ENCODE data around the gene RGS7. TPM values are rescaled to one million over a fixed set of nuclear protein-coding genes. Genes with fewer than 3 reads are reported as not detected.

The RGS7 gene
- total RNA-seq, 1 experiment from 2014 or later = 0.10 TPM

DNA sequence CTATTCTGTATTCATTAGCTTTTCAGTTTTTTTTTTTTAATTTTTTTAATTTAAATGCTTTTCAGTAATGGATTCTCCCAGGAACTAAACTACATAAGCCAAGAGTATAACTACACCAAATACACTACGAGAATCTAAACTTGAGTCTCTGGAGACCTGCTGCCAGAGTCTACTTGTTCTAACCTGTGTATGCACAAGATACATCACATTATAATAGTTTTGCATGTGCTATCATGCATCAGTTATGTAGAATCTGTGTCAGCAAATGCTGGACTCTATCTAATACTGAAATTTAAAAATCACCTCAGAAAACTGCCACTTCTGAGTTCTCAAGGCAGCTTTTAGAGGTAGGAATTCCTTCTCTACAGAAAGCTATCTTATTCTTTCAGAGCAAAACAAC lies 598.7 kb downstream of the RGS7 start:
- Histone ChIP-seq H3K9me3 (ENCODE audit: control insufficient read depth, insufficient read depth, low read depth, low read length) (no peaks in the 10 kb centered on the region), H3K36me3 (ENCODE audit: control insufficient read depth, insufficient read depth, low read length) (no peaks in the 10 kb centered on the region), H3K4me1 (ENCODE audit: control insufficient read depth, insufficient read depth, low read length) (no peaks in the 10 kb centered on the region), H3K27me3 (ENCODE audit: control insufficient read depth, insufficient read depth, low read length) (no peaks in the 10 kb centered on the region), H3K27ac (ENCODE audit: low read length) (no peak overlapping the region), H3K4me3 (ENCODE audit: low read depth in 2 of 2, low read length in 2 of 2) (no peak overlapping the region)
- BruUV-seq (replicated peaks) = no TSS peak
- no peak for ATAC-seq
- DNase-seq (ENCODE audit: low read depth, low spot score) = no peak
- in situ Hi-C loops (cut with HindIII; ENCODE audit: low pct_unique_long_range_greater_than_20kb, low sequenced_read_pairs) (no loop called here), intact Hi-C loops (cut with micrococcal nuclease; ENCODE audit: unreplicated experiment) (no loop called here)
- CTCF ChIA-PET = interaction anchor here (0.7 kb wide), 1 partner anchor 580 kb away, joined by 3 read pairs; no protein-coding TSS in a partner anchor
- POLR2A ChIA-PET = interaction anchor here (0.6 kb wide), 1 partner anchor 25 kb away, joined by 5 read pairs; no protein-coding TSS in a partner anchor
- TF ChIP-seq POLR2AphosphoS5 (IDR thresholded peaks at IDR 0.05; ENCODE audit: low read depth, low read length) (no peak), SIN3A (IDR thresholded peaks at IDR 0.05; ENCODE audit: borderline replicate concordance, insufficient read depth, low read depth, low read length) (no peak), TCF7L2 (IDR thresholded peaks at IDR 0.05; ENCODE audit: low read depth, low read length) (no peak)
- TF ChIP-seq, protein P1, sequence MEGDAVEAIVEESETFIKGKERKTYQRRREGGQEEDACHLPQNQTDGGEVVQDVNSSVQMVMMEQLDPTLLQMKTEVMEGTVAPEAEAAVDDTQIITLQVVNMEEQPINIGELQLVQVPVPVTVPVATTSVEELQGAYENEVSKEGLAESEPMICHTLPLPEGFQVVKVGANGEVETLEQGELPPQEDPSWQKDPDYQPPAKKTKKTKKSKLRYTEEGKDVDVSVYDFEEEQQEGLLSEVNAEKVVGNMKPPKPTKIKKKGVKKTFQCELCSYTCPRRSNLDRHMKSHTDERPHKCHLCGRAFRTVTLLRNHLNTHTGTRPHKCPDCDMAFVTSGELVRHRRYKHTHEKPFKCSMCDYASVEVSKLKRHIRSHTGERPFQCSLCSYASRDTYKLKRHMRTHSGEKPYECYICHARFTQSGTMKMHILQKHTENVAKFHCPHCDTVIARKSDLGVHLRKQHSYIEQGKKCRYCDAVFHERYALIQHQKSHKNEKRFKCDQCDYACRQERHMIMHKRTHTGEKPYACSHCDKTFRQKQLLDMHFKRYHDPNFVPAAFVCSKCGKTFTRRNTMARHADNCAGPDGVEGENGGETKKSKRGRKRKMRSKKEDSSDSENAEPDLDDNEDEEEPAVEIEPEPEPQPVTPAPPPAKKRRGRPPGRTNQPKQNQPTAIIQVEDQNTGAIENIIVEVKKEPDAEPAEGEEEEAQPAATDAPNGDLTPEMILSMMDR (IDR thresholded peaks at IDR 0.05) = no peak
- TF ChIP-seq, protein P2, sequence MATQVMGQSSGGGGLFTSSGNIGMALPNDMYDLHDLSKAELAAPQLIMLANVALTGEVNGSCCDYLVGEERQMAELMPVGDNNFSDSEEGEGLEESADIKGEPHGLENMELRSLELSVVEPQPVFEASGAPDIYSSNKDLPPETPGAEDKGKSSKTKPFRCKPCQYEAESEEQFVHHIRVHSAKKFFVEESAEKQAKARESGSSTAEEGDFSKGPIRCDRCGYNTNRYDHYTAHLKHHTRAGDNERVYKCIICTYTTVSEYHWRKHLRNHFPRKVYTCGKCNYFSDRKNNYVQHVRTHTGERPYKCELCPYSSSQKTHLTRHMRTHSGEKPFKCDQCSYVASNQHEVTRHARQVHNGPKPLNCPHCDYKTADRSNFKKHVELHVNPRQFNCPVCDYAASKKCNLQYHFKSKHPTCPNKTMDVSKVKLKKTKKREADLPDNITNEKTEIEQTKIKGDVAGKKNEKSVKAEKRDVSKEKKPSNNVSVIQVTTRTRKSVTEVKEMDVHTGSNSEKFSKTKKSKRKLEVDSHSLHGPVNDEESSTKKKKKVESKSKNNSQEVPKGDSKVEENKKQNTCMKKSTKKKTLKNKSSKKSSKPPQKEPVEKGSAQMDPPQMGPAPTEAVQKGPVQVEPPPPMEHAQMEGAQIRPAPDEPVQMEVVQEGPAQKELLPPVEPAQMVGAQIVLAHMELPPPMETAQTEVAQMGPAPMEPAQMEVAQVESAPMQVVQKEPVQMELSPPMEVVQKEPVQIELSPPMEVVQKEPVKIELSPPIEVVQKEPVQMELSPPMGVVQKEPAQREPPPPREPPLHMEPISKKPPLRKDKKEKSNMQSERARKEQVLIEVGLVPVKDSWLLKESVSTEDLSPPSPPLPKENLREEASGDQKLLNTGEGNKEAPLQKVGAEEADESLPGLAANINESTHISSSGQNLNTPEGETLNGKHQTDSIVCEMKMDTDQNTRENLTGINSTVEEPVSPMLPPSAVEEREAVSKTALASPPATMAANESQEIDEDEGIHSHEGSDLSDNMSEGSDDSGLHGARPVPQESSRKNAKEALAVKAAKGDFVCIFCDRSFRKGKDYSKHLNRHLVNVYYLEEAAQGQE (IDR thresholded peaks at IDR 0.05; ENCODE audit: insufficient read depth in 1 of 2, low read depth in 2 of 2, low read length in 1 of 2) = no peak

GRCh38 chr1:240747907-240748306 lies 609.1 kb downstream of the RGS7 start:
- H3K27me3 ChIP-seq (ENCODE audit: control insufficient read depth, insufficient read depth, low read length) = no peaks in the 10 kb centered on the region
- no TSS peak for BruUV-seq (replicated peaks)
- ATAC-seq (no peak), DNase-seq (ENCODE audit: low read depth, low spot score) (no peak)
- no peak overlapping the region for H3K4me3 ChIP-seq (ENCODE audit: low read depth in 2 of 2, low read length in 2 of 2)
- no peaks in the 10 kb centered on the region for H3K36me3 ChIP-seq (ENCODE audit: control insufficient read depth, insufficient read depth, low read length)
- in situ Hi-C loops (cut with HindIII; ENCODE audit: low pct_unique_long_range_greater_than_20kb, low sequenced_read_pairs) = no loop called here
- no peak for TF ChIP-seq POLR2AphosphoS5 (IDR thresholded peaks at IDR 0.05; ENCODE audit: low read depth, low read length)
- TF ChIP-seq, protein P1 (IDR thresholded peaks at IDR 0.05) = no peak
- TF ChIP-seq SIN3A (IDR thresholded peaks at IDR 0.05; ENCODE audit: borderline replicate concordance, insufficient read depth, low read depth, low read length) = no peak
- TF ChIP-seq, protein P2 (IDR thresholded peaks at IDR 0.05; ENCODE audit: insufficient read depth in 1 of 2, low read depth in 2 of 2, low read length in 1 of 2) = no peak
- no peak for TF ChIP-seq TCF7L2 (IDR thresholded peaks at IDR 0.05; ENCODE audit: low read depth, low read length)
- H3K9me3 ChIP-seq (ENCODE audit: control insufficient read depth, insufficient read depth, low read depth, low read length) = no peaks in the 10 kb centered on the region
- CTCF ChIA-PET = no interaction called here
- intact Hi-C loops (cut with micrococcal nuclease; ENCODE audit: unreplicated experiment) = no loop called here
- no peak overlapping the region for H3K27ac ChIP-seq (ENCODE audit: low read length)
- H3K4me1 ChIP-seq (ENCODE audit: control insufficient read depth, insufficient read depth, low read length) = no peaks in the 10 kb centered on the region
- POLR2A ChIA-PET = no interaction called here
